Fibroblast of mammary gland (primary cell): Measurements from ENCODE around the gene PTGIR.
A peak's percentile ranks its signal among the peaks of the same experiment; 100 is the strongest.

ENCODE experiments used
- DNase-seq: peaks from one replicate; pipeline ENCODE4 v3.0.0-alpha.2; 2010; ENCODE audit warnings: low read depth
- H3K4me3 ChIP-seq: 2 replicates; pipeline ENCODE4 v1.5.1; 2011; ENCODE audit warnings: low read depth, mild to moderate bottlenecking, low read length, moderate library complexity; ENCODE audit not compliant: control insufficient read depth
- CTCF ChIP-seq: conservative IDR thresholded peaks from 2 replicates; pipeline ENCODE4 v1.5.1; 2011; ENCODE audit warnings: low read depth, low read length, inconsistent platforms; ENCODE audit not compliant: control insufficient read depth, insufficient read depth

PTGIR gene

GRCh38 chr19:46605356-46605821 lies 19.5 kb downstream of the PTGIR start:
- TF ChIP-seq CTCF, result no peak
- no peak for DNase-seq
- H3K4me3 ChIP-seq, result no peak overlapping the region

- no peak overlapping the region for H3K4me3 ChIP-seq
- DNase-seq, result no peak
These were observed 20.0 kb downstream of the PTGIR start for GRCh38 chr19:46604781-46605355.

GRCh38 chr19:46603752-46604231 lies 21.1 kb downstream of the PTGIR start:
- H3K4me3 ChIP-seq, result peak overlapping the region; percentile 2
- DNase-seq, result no peak
- no peak for TF ChIP-seq CTCF

More at GRCh38 chr19:46604781-46605355, 20.0 kb downstream of the PTGIR start:
- no peak for TF ChIP-seq CTCF

- peak overlapping the region; percentile 100 for H3K4me3 ChIP-seq
- DNase-seq, result no peak
These were observed 21.7 kb downstream of the PTGIR start for GRCh38 chr19:46603195-46603637.

DNA sequence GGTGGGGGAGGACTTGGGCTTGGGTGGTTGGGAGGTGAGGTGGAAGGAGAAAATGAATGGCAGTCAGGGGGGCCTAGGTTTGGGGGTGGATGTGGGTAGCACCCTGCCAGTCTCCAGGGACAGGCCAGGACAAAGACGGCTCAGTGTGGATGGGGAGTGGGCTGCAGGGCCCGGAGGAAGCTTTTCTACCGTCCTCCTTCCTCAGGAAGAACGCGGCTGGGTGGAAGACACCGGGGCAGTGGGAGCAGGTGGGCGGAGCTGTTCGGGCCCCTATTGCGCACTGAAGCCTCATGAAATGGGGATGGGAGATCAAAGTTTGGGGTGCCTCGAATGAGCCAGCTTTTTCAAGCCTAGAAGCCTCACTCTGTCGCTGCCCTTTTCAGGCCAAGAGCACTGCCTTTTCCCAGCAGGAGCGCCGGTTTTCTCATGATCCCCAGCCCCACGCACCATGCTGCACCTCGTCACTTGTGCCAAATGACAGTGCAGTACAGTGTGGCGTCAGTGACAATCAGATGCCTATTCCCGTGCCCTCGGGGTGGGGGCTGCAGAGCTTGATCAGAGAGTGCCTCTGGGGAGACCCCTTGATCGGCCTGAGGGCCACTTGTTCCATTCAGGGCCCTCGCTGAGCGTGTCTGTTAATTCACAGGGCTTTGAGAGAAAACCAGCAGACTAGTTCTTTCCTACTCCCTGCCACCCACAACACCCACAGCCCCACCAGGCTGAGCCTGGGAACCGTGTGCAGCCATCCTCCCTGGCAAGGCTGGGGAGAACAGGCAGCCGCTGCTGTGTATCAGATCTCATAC lies 22.3 kb downstream of the PTGIR start:
- no peak for DNase-seq
- no peak for TF ChIP-seq CTCF
- H3K4me3 ChIP-seq, result peak overlapping the region; percentile 100

More at GRCh38 chr19:46603195-46603637, 21.7 kb downstream of the PTGIR start:
- no peak for TF ChIP-seq CTCF

- no peak for DNase-seq
- TF ChIP-seq CTCF, result no peak
- peak within 1 kb of the TSS; percentile 100 for H3K4me3 ChIP-seq
These were observed 23.3 kb downstream of the PTGIR start, which contains the start of gene CALM3 for GRCh38 chr19:46601318-46602224. CALM3 (plus strand) TSS chr19:46601330; CDS start chr19:46601435, 105 bp downstream.
